Fibroblast of lung (primary cell): ENCODE measurements around the gene PPP1R13B. TPM values are rescaled to one million over a fixed set of nuclear protein-coding genes. Genes with fewer than 3 reads are reported as not detected.

Experiments
- DNase-seq, 2 donors: peaks; one replicate each; pipeline versions ENCODE4 v3.0.0 to v3.0.0-alpha.2; 2010; ENCODE audit warnings: low read depth in 2 of 2
- H2AFZ ChIP-seq: 2 replicates; pipeline ENCODE4 v1.5.1; 2012; ENCODE audit warnings: low read length, control low read depth, inconsistent platforms
- H3K27ac ChIP-seq: 2 replicates; pipeline ENCODE4 v1.5.1; 2011; ENCODE audit warnings: low read length, control low read depth; ENCODE audit not compliant: insufficient read depth
- H3K27me3 ChIP-seq: 2 replicates; pipeline ENCODE4 v1.5.1; 2011; ENCODE audit warnings: mild to moderate bottlenecking, low read length; ENCODE audit not compliant: control insufficient read depth, insufficient read depth
- H3K36me3 ChIP-seq: 2 replicates; pipeline ENCODE4 v1.5.1; 2011; ENCODE audit warnings: low read length; ENCODE audit not compliant: control insufficient read depth, insufficient read depth
- H3K4me1 ChIP-seq: 2 replicates; pipeline ENCODE4 v1.5.1; 2011; ENCODE audit warnings: low read length; ENCODE audit not compliant: control insufficient read depth, insufficient read depth; ENCODE audit errors: extremely low read depth
- H3K4me2 ChIP-seq: 2 replicates; pipeline ENCODE4 v1.5.1; 2011; ENCODE audit warnings: low read length, control low read depth; ENCODE audit not compliant: insufficient read depth; ENCODE audit errors: extremely low read depth
- H3K4me3 ChIP-seq, 4 experiments: fragments of 200-600 bp in 1 of 4; sonication (generic) in 1 of 4; replicated peaks in 1 of 4; 2 replicates each; pipeline ENCODE4 v1.5.1; 2011 to 2016; ENCODE audit warnings: low read length in 4 of 4, low read depth in 3 of 4, mild to moderate bottlenecking in 3 of 4, control low read depth in 2 of 4, inconsistent platforms in 1 of 4, mixed read lengths in 1 of 4; ENCODE audit not compliant: insufficient read depth in 1 of 4; ENCODE audit errors: control extremely low read depth in 1 of 4
- H3K79me2 ChIP-seq: 2 replicates; pipeline ENCODE4 v1.5.1; 2012; ENCODE audit warnings: mild to moderate bottlenecking, low read length, inconsistent platforms; ENCODE audit not compliant: control insufficient read depth, insufficient read depth
- H3K9ac ChIP-seq: 2 replicates; pipeline ENCODE4 v1.5.1; 2011; ENCODE audit warnings: mild to moderate bottlenecking, low read length, control low read depth; ENCODE audit not compliant: insufficient read depth
- H3K9me3 ChIP-seq: 2 replicates; pipeline ENCODE4 v1.5.1; 2012; ENCODE audit warnings: low read depth, low read length; ENCODE audit not compliant: control insufficient read depth, insufficient read depth
- H4K20me1 ChIP-seq: 2 replicates; pipeline ENCODE4 v1.5.1; 2011; ENCODE audit warnings: low read length; ENCODE audit not compliant: control insufficient read depth, insufficient read depth; ENCODE audit errors: extremely low read depth
- EZH2 ChIP-seq: IDR thresholded peaks from 2 replicates; pipeline ENCODE4 v1.5.1; 2012; ENCODE audit warnings: low read length, control low read depth, mild to moderate bottlenecking; ENCODE audit errors: missing control alignments
- polyA plus RNA-seq, 2 donors: library from polyadenylated mRNA; depleted of rRNA in 1 of 2; stranded (reverse) in 1 of 2; unstranded in 1 of 2; fragments of >200 nt; gene quantifications; 2 replicates each; pipeline ENCODE4 v1.2.1, GENCODE V29; 2011 to 2012; ENCODE audit warnings: missing spikeins in 1 of 2
- total RNA-seq: library from RNA; depleted of rRNA; stranded (reverse); fragments of >200 nt; gene quantifications from 2 replicates; pipeline ENCODE4 v1.2.1, GENCODE V29; 2014
- TF ChIP-seq, protein P1 (sequence below), 2 donors: IDR thresholded peaks in 1 of 2; conservative IDR thresholded peaks in 1 of 2; 1 replicate in 1 of 2; 2 replicates in 1 of 2; pipeline ENCODE4 v1.5.1; 2011 to 2012; ENCODE audit warnings: low read length in 2 of 2, control low read depth in 1 of 2, inconsistent platforms in 1 of 2, low read depth in 1 of 2, mild to moderate bottlenecking in 1 of 2

The PPP1R13B gene
- total and polyA plus RNA-seq, 2 donors (not counting 1 experiment from before 2014, with no cell fraction given): 2.0 to 2.7 TPM

DNA sequence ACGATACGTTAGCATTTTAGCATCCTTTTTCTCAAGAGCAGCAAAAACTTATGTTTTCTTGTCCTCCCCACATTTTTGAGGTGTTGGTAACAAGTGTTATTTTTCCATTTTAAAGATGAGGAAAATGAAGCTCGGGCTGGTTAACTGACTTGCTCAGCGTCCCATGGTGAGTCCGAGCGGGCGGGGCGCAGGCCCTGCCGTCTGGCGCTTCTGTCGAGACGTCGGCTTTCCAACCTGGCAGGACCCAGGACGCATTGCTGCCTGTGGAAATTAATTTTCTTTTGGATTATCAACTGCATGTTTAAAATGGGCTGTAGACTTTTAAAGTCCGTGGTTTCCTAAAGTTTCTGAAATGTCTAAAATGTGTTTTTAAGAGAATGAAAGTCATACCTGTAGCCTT is 162.5 kb downstream of the PPP1R13B start:
- TF ChIP-seq, protein P1, sequence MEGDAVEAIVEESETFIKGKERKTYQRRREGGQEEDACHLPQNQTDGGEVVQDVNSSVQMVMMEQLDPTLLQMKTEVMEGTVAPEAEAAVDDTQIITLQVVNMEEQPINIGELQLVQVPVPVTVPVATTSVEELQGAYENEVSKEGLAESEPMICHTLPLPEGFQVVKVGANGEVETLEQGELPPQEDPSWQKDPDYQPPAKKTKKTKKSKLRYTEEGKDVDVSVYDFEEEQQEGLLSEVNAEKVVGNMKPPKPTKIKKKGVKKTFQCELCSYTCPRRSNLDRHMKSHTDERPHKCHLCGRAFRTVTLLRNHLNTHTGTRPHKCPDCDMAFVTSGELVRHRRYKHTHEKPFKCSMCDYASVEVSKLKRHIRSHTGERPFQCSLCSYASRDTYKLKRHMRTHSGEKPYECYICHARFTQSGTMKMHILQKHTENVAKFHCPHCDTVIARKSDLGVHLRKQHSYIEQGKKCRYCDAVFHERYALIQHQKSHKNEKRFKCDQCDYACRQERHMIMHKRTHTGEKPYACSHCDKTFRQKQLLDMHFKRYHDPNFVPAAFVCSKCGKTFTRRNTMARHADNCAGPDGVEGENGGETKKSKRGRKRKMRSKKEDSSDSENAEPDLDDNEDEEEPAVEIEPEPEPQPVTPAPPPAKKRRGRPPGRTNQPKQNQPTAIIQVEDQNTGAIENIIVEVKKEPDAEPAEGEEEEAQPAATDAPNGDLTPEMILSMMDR (conservative IDR thresholded peaks at IDR 0.05 in 1 of 2, IDR thresholded peaks at IDR 0.05 in 1 of 2; ENCODE audit: low read depth in 1 of 2, low read length in 2 of 2): no peak
- TF ChIP-seq EZH2: no peak

DNA sequence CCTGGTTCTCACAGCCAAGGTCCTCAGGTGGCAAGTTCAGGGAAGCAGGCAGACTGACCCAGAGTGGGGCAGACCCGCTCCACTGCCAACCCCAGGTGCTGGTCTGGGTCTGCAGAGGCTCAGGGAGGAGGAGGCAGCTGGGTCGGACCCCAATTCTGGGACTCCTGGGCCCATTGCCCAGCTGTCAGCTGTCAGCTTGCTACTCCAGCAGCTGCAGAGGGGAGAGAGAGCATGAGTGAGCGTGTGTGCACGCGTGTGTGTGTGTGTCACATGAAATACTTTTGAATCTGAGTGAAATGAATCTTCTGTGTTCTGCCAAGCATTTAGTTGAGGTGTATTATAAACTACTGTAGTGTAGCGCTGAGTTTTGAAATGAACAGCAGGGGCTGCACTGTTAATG is 162.9 kb downstream of the PPP1R13B start:
- no peaks in the 10 kb centered on the region for H3K9me3 ChIP-seq
- no peak for TF ChIP-seq EZH2
- TF ChIP-seq, protein P1 (conservative IDR thresholded peaks at IDR 0.05 in 1 of 2, IDR thresholded peaks at IDR 0.05 in 1 of 2; ENCODE audit: low read depth in 1 of 2, low read length in 2 of 2): no peak
- H2AFZ ChIP-seq: no peak overlapping the region
- H3K4me2 ChIP-seq: no peak overlapping the region
- H3K9ac ChIP-seq: no peak overlapping the region
- peaks cover 32% of the 10 kb centered on the region for H3K79me2 ChIP-seq
- H3K27ac ChIP-seq: no peak overlapping the region
- H4K20me1 ChIP-seq: no peaks in the 10 kb centered on the region
- no peak overlapping the region for H3K4me3 ChIP-seq
- H3K4me1 ChIP-seq: peaks cover 7% of the 10 kb centered on the region
- H3K36me3 ChIP-seq: peaks cover 16% of the 10 kb centered on the region
- H3K27me3 ChIP-seq: no peaks in the 10 kb centered on the region
- peak in 1 of 2 donors; percentile 23 for DNase-seq

More for the DNA sequence above, 162.5 kb downstream of the PPP1R13B start:
- H4K20me1 ChIP-seq: no peaks in the 10 kb centered on the region
- H3K4me2 ChIP-seq: no peak overlapping the region
- no peak overlapping the region for H3K27ac ChIP-seq
- no peak overlapping the region for H3K9ac ChIP-seq
- H3K4me3 ChIP-seq: no peak overlapping the region
- peaks cover 7% of the 10 kb centered on the region for H3K4me1 ChIP-seq
- no peak overlapping the region for H2AFZ ChIP-seq
- peaks cover 30% of the 10 kb centered on the region for H3K79me2 ChIP-seq
- H3K27me3 ChIP-seq: no peaks in the 10 kb centered on the region
- no peak for DNase-seq
- peaks cover 15% of the 10 kb centered on the region for H3K36me3 ChIP-seq
- no peaks in the 10 kb centered on the region for H3K9me3 ChIP-seq

Other genes starting within 250 kb of the PPP1R13B start
- gene KLC1, start 218.4 kb downstream of the PPP1R13B start, total RNA-seq: 138 and 219 TPM in 2 replicates
- 180 and 185 TPM in 2 replicates for gene KLC1, start 218.4 kb downstream of the PPP1R13B start, polyA plus RNA-seq
- gene XRCC3, start 132.1 kb downstream of the PPP1R13B start, total RNA-seq: 2.8 and 9.2 TPM in 2 replicates
- 4.9 and 10.7 TPM in 2 replicates for gene XRCC3, start 132.1 kb downstream of the PPP1R13B start, polyA plus RNA-seq
- gene ZFYVE21, start 131.8 kb downstream of the PPP1R13B start, total RNA-seq: 67.0 and 84.9 TPM in 2 replicates
- 94.5 and 125 TPM in 2 replicates for gene ZFYVE21, start 131.8 kb downstream of the PPP1R13B start, polyA plus RNA-seq
- gene TDRD9, start 80.9 kb upstream of the PPP1R13B start, total RNA-seq: 0.50 and 1.0 TPM in 2 replicates
- gene TDRD9, start 80.9 kb upstream of the PPP1R13B start, polyA plus RNA-seq: 0.28 and 0.63 TPM in 2 replicates
- gene RD3L, start 95.0 kb upstream of the PPP1R13B start, total RNA-seq: not detected in 2 replicates
- gene RD3L, start 95.0 kb upstream of the PPP1R13B start, polyA plus RNA-seq: not detected in 2 replicates
- gene ASPG, start 238.1 kb upstream of the PPP1R13B start, total RNA-seq: not detected in 2 replicates
- gene ASPG, start 238.1 kb upstream of the PPP1R13B start, polyA plus RNA-seq: not detected in 2 replicates